ENCODE data around the gene REXO4. TPM values are rescaled to one million over a fixed set of nuclear protein-coding genes. Genes with fewer than 3 reads are reported as not detected.

REXO4 gene
- total and polyA plus RNA-seq, 2 of the 13 experiments (the other 11 are each of a cell fraction or from before 2014, with no cell fraction given), result 18.5 to 30.4 TPM

GRCh38 chr9:133370685-133371084, 47.1 kb downstream of the REXO4 start (continued):
- TF ChIP-seq TEAD2 (CRISPR knock-in tag; IDR thresholded peaks at IDR 0.05) (no peak), ZNF207 (IDR thresholded peaks at IDR 0.05; ENCODE audit: borderline replicate concordance) (no peak), RBM39 (IDR thresholded peaks at IDR 0.05; ENCODE audit: low read depth, low read length, poor library complexity, severe bottlenecking) (no peak), ZNF235 (CRISPR knock-in tag; IDR thresholded peaks at IDR 0.05; ENCODE audit: borderline replicate concordance) (no peak), ZNF383 (CRISPR knock-in tag; IDR thresholded peaks at IDR 0.05; ENCODE audit: borderline replicate concordance) (no peak), POLR2A (IDR thresholded peaks at IDR 0.05; ENCODE audit: insufficient read depth in 1 of 2, low read depth in 2 of 2, low read length in 2 of 2) (no peak)

DNA sequence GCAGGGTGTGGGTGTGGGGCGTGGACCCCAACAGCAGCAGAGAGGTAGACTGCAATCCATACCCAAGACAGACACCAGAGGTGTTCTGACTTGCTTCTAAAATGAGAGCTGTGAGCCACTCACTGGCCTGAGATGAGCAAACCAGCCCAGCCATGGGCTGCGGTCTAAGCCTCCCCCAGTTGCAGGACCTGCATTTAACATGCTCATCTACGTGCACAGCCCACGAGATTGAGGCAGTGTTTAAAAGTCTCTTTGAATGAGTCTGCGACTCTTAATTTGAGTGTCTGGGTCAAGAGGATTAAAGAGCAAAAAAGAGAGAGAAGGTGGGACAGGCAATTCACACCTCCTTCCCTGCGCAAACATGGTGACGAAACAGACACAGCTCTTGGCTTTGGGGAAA, 47.9 kb downstream of the REXO4 start:
- Histone ChIP-seq H3K79me2 (ENCODE audit: insufficient read depth, low read length) (peaks cover 98% of the 10 kb centered on the region), H3K4me3 (replicated peaks in 1 of 3; ENCODE audit: insufficient read depth in 1 of 3, low read depth in 2 of 3, low read length in 3 of 3) (no peak overlapping the region), H3K9ac (ENCODE audit: insufficient read depth, low read depth, low read length) (no peak overlapping the region), H3K4me1 (ENCODE audit: insufficient read depth, low read length) (peaks cover 61% of the 10 kb centered on the region), H2AFZ (ENCODE audit: low read length) (no peak overlapping the region), H3K9me3 (ENCODE audit: low read length) (no peaks in the 10 kb centered on the region), H3K36me3 (replicated peaks in 1 of 2; ENCODE audit: control insufficient read depth in 1 of 2, insufficient read depth in 2 of 2, low read length in 2 of 2) (peaks cover 19 to 84% of the 10 kb centered on the region in 2 experiments), H4K20me1 (ENCODE audit: insufficient read depth, low read length) (peaks cover 97% of the 10 kb centered on the region), H3K27ac (ENCODE audit: extremely low read length, insufficient read depth, low read length) (no peak overlapping the region), H3K27me3 (ENCODE audit: control insufficient read depth in 1 of 2, insufficient read depth in 2 of 2, low read length in 2 of 2) (no peaks in the 10 kb centered on the region), H3K4me2 (ENCODE audit: low read depth, low read length) (no peak overlapping the region)
- in situ Hi-C loops (cut with HindIII; ENCODE audit: extremely low pct_ligation_motif_present, low pct_unique_long_range_greater_than_20kb), result no loop called here
- CTCF ChIA-PET (ENCODE audit: low intra/inter-chr PET ratio, low total read pairs), result no interaction called here
- POLR2A ChIA-PET, result interaction anchor here (0.6 to 0.9 kb wide), 2 partner anchors 11 to 655 kb away, joined by 3 to 5 read pairs; no protein-coding TSS in a partner anchor
- no peak for FAIRE-seq
- ATAC-seq, result no peak; the same call in 2 of the 3 replicates
- intact Hi-C loops (cut with micrococcal nuclease; ENCODE audit: unreplicated experiment), result no loop called here
- no TSS peak for BruUV-seq (replicated peaks)
- 96% methylated on average over 7 of the region's 7 CpGs for WGBS (ENCODE audit: low lambda C conversion rate)
- DNase-seq (ENCODE audit: low spot score), result no peak
- no peak for TF ChIP-seq SIX4 (CRISPR knock-in tag; IDR thresholded peaks at IDR 0.05)
- TF ChIP-seq ZMYM4 (CRISPR knock-in tag; IDR thresholded peaks at IDR 0.05), result no peak
- TF ChIP-seq, protein P1, sequence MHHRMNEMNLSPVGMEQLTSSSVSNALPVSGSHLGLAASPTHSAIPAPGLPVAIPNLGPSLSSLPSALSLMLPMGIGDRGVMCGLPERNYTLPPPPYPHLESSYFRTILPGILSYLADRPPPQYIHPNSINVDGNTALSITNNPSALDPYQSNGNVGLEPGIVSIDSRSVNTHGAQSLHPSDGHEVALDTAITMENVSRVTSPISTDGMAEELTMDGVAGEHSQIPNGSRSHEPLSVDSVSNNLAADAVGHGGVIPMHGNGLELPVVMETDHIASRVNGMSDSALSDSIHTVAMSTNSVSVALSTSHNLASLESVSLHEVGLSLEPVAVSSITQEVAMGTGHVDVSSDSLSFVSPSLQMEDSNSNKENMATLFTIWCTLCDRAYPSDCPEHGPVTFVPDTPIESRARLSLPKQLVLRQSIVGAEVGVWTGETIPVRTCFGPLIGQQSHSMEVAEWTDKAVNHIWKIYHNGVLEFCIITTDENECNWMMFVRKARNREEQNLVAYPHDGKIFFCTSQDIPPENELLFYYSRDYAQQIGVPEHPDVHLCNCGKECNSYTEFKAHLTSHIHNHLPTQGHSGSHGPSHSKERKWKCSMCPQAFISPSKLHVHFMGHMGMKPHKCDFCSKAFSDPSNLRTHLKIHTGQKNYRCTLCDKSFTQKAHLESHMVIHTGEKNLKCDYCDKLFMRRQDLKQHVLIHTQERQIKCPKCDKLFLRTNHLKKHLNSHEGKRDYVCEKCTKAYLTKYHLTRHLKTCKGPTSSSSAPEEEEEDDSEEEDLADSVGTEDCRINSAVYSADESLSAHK (CRISPR knock-in tag; IDR thresholded peaks at IDR 0.05; ENCODE audit: borderline replicate concordance), result no peak
- TF ChIP-seq DR1 (CRISPR knock-in tag; IDR thresholded peaks at IDR 0.05), result no peak
- no peak for TF ChIP-seq NFAT5 (CRISPR knock-in tag; IDR thresholded peaks at IDR 0.05)
- no peak for TF ChIP-seq GPN1 (CRISPR knock-in tag; IDR thresholded peaks at IDR 0.05; ENCODE audit: borderline replicate concordance)
- TF ChIP-seq ARNT2 (CRISPR knock-in tag; IDR thresholded peaks at IDR 0.05; ENCODE audit: low read depth), result no peak
- TF ChIP-seq SOX5 (CRISPR knock-in tag; IDR thresholded peaks at IDR 0.05; ENCODE audit: borderline replicate concordance), result no peak
- TF ChIP-seq TMF1 (CRISPR knock-in tag; IDR thresholded peaks at IDR 0.05; ENCODE audit: low read depth), result no peak
